Vagina (tissue), 2 donors: ENCODE data around the gene GTF2A1. TPM values are rescaled to one million over a fixed set of nuclear protein-coding genes. Genes with fewer than 3 reads are reported as not detected.
"Not testable (repeated sequence)": the region's sequence is repeated elsewhere in the genome, so short reads cannot be mapped to it uniquely, and the experiment has no call there.

Source experiments
- DNase-seq, 2 donors: peaks; one replicate each; pipeline ENCODE4 v3.0.0-alpha.2; 2017; ENCODE audit errors: extremely low spot score in 2 of 2
- H3K27ac ChIP-seq: fragments of 200-600 bp; sonication (generic); one replicate; pipeline ENCODE4 v1.5.1; 2019
- H3K27me3 ChIP-seq: fragments of 200-600 bp; sonication (generic); one replicate; pipeline ENCODE4 v1.5.1; 2019
- H3K36me3 ChIP-seq, 2 donors: fragments of 200-600 bp; sonication (generic); one replicate each; pipeline ENCODE4 v1.5.1; 2017 to 2019
- H3K4me1 ChIP-seq: fragments of 200-600 bp; sonication (generic); one replicate; pipeline ENCODE4 v1.5.1; 2019
- H3K4me3 ChIP-seq, 2 donors: fragments of 200-600 bp; sonication (generic); 1 replicate in 1 of 2; 2 replicates in 1 of 2; pipeline ENCODE4 v1.5.1; 2016 to 2019
- H3K9me3 ChIP-seq: fragments of 200-600 bp; sonication (generic); one replicate; pipeline ENCODE4 v1.5.1; 2019
- CTCF ChIP-seq, 3 experiments: fragments of 450-650 bp in 2 of 3; fragments of 200-600 bp in 1 of 3; sonication (generic) in 1 of 3; IDR thresholded peaks; one replicate each; pipeline ENCODE4 v1.5.1; 2017 to 2019; ENCODE audit warnings: antibody characterized with exemption in 3 of 3, mild to moderate bottlenecking in 2 of 3, moderate library complexity in 2 of 3
- POLR2A ChIP-seq, 2 donors: fragments of 450-650 bp; IDR thresholded peaks; one replicate each; pipeline ENCODE4 v1.6.1; 2017; ENCODE audit warnings: antibody characterized with exemption in 2 of 2, mild to moderate bottlenecking in 2 of 2, moderate library complexity in 2 of 2
- POLR2AphosphoS5 ChIP-seq, 2 donors: sonication (generic); formaldehyde crosslinking; IDR thresholded peaks; one replicate each; pipeline ENCODE4 v1.9.0; 2017; ENCODE audit warnings: antibody characterized with exemption in 2 of 2, mild to moderate bottlenecking in 2 of 2, low read depth in 1 of 2; ENCODE audit not compliant: insufficient read depth in 1 of 2
- intact Hi-C: fragments of 100-400 bp; cut with DNase I; formaldehyde crosslinking; loops from one replicate; pipeline ENCODE4 v1.15.1; 2023
- total RNA-seq: library from RNA; depleted of rRNA; stranded (reverse); fragments of >200 nt; gene quantifications from one replicate; pipeline ENCODE4 v1.2.3, GENCODE V29; 2016

Gene GTF2A1
- total RNA-seq, 1 donor from 2014 or later = 21.6 TPM

GRCh38 chr14:81243499-81243898 is 22.7 kb upstream of the GTF2A1 start:
- intact Hi-C loops = no loop called here
- H3K27me3 ChIP-seq = no peaks in the 10 kb centered on the region
- no peaks in the 10 kb centered on the region for H3K4me1 ChIP-seq
- H3K36me3 ChIP-seq = no peaks in the 10 kb centered on the region
- no peak for DNase-seq
- H3K4me3 ChIP-seq = no peak overlapping the region
- no peak overlapping the region for H3K27ac ChIP-seq
- no peaks in the 10 kb centered on the region for H3K9me3 ChIP-seq
- no peak for TF ChIP-seq POLR2AphosphoS5 (IDR thresholded peaks at IDR 0.05; ENCODE audit: insufficient read depth in 1 of 2, low read depth in 1 of 2)
- TF ChIP-seq POLR2A (IDR thresholded peaks at IDR 0.05) = no peak
- no peak for TF ChIP-seq CTCF (IDR thresholded peaks at IDR 0.05)

GRCh38 chr14:81236849-81237248 is 16.1 kb upstream of the GTF2A1 start:
- intact Hi-C loops, H3K4me1 ChIP-seq, H3K27me3 ChIP-seq, DNase-seq, H3K36me3 ChIP-seq, H3K4me3 ChIP-seq, H3K27ac ChIP-seq, H3K9me3 ChIP-seq: not testable (repeated sequence)

GRCh38 chr14:81236138-81236537 is 15.4 kb upstream of the GTF2A1 start:
- H3K36me3 ChIP-seq = no peaks in the 10 kb centered on the region
- no peak for TF ChIP-seq POLR2AphosphoS5 (IDR thresholded peaks at IDR 0.05; ENCODE audit: insufficient read depth in 1 of 2, low read depth in 1 of 2)
- TF ChIP-seq POLR2A (IDR thresholded peaks at IDR 0.05) = no peak
- TF ChIP-seq CTCF (IDR thresholded peaks at IDR 0.05) = no peak
- no peaks in the 10 kb centered on the region for H3K27me3 ChIP-seq
- intact Hi-C loops = no loop called here
- DNase-seq = no peak
- no peaks in the 10 kb centered on the region for H3K9me3 ChIP-seq
- H3K27ac ChIP-seq = no peak overlapping the region
- no peaks in the 10 kb centered on the region for H3K4me1 ChIP-seq
- H3K4me3 ChIP-seq = no peak overlapping the region

GRCh38 chr14:81235096-81235495 is 14.3 kb upstream of the GTF2A1 start:
- Histone ChIP-seq H3K27ac (no peak overlapping the region), H3K27me3 (no peaks in the 10 kb centered on the region), H3K4me1 (no peaks in the 10 kb centered on the region), H3K4me3 (no peak overlapping the region), H3K9me3 (no peaks in the 10 kb centered on the region), H3K36me3 (no peaks in the 10 kb centered on the region)
- intact Hi-C loops = no loop called here
- TF ChIP-seq POLR2AphosphoS5 (IDR thresholded peaks at IDR 0.05; ENCODE audit: insufficient read depth in 1 of 2, low read depth in 1 of 2) (no peak), POLR2A (IDR thresholded peaks at IDR 0.05) (no peak), CTCF (IDR thresholded peaks at IDR 0.05) (no peak)
- DNase-seq = no peak

GRCh38 chr14:81234278-81234677 is 13.5 kb upstream of the GTF2A1 start:
- no peaks in the 10 kb centered on the region for H3K4me1 ChIP-seq
- intact Hi-C loops = no loop called here
- no peak for DNase-seq
- TF ChIP-seq POLR2A (IDR thresholded peaks at IDR 0.05) = no peak
- H3K27me3 ChIP-seq = no peaks in the 10 kb centered on the region
- H3K27ac ChIP-seq = no peak overlapping the region
- no peaks in the 10 kb centered on the region for H3K36me3 ChIP-seq
- no peak overlapping the region for H3K4me3 ChIP-seq
- no peaks in the 10 kb centered on the region for H3K9me3 ChIP-seq

- H3K36me3 ChIP-seq = no peaks in the 10 kb centered on the region
- no peak overlapping the region for H3K27ac ChIP-seq
- no peak overlapping the region for H3K4me3 ChIP-seq
- H3K9me3 ChIP-seq = no peaks in the 10 kb centered on the region
- no peak for TF ChIP-seq POLR2A (IDR thresholded peaks at IDR 0.05)
- TF ChIP-seq CTCF (IDR thresholded peaks at IDR 0.05) = no peak
- no peak for TF ChIP-seq POLR2AphosphoS5 (IDR thresholded peaks at IDR 0.05; ENCODE audit: insufficient read depth in 1 of 2, low read depth in 1 of 2)
- no peak for DNase-seq
- H3K4me1 ChIP-seq = no peaks in the 10 kb centered on the region
- no peaks in the 10 kb centered on the region for H3K27me3 ChIP-seq
- intact Hi-C loops = no loop called here
These were observed 12.9 kb upstream of the GTF2A1 start for GRCh38 chr14:81233615-81234014.
